Loucy (cell line): Measurements from ENCODE around the gene HDX.

Experiments
- H2AFZ ChIP-seq: fragments of 200-600 bp; sonication (generic); 2 replicates; pipeline ENCODE4 v1.6.0; 2016; ENCODE audit warnings: antibody characterized with exemption, mild to moderate bottlenecking, low read length, moderate library complexity
- H3F3A ChIP-seq: fragments of 200-600 bp; 2 replicates; pipeline ENCODE4 v1.6.0; 2016; ENCODE audit warnings: antibody characterized with exemption, low read depth, mild to moderate bottlenecking
- H3K27me3 ChIP-seq: fragments of 200-600 bp; sonication (generic); 2 replicates; pipeline ENCODE4 v1.6.1; 2014; ENCODE audit warnings: low read length, mild to moderate bottlenecking; ENCODE audit not compliant: insufficient read depth, poor library complexity, severe bottlenecking
- H3K36me3 ChIP-seq: fragments of 200-600 bp; sonication (generic); 2 replicates; pipeline ENCODE4 v1.6.1; 2016; ENCODE audit warnings: low read length; ENCODE audit not compliant: insufficient read depth
- H3K4me1 ChIP-seq: fragments of 200-600 bp; sonication (generic); 2 replicates; pipeline ENCODE4 v1.5.1; 2014; ENCODE audit warnings: low read length, mild to moderate bottlenecking; ENCODE audit not compliant: insufficient read depth, poor library complexity, severe bottlenecking
- H3K4me2 ChIP-seq: fragments of 200-600 bp; sonication (generic); 2 replicates; pipeline ENCODE4 v1.6.0; 2014; ENCODE audit warnings: antibody characterized with exemption, low read length, low read depth, mild to moderate bottlenecking; ENCODE audit not compliant: poor library complexity, severe bottlenecking
- H3K4me3 ChIP-seq: fragments of 200-600 bp; sonication (generic); 2 replicates; pipeline ENCODE4 v1.5.1; 2014; ENCODE audit warnings: low read length, mild to moderate bottlenecking, mixed read lengths; ENCODE audit not compliant: poor library complexity, severe bottlenecking
- H3K79me2 ChIP-seq: fragments of 200-600 bp; sonication (generic); 2 replicates; pipeline ENCODE4 v1.6.1; 2014; ENCODE audit warnings: low read length; ENCODE audit not compliant: insufficient read depth
- H3K9ac ChIP-seq: fragments of 200-600 bp; sonication (generic); 2 replicates; pipeline ENCODE4 v1.6.0; 2014; ENCODE audit warnings: mild to moderate bottlenecking, low read depth, low read length, moderate library complexity; ENCODE audit not compliant: poor library complexity, severe bottlenecking
- H3K9me2 ChIP-seq: fragments of 200-600 bp; sonication (generic); replicated peaks from 2 replicates; pipeline ENCODE4 v1.6.1; 2016; ENCODE audit warnings: low read depth, low read length, mixed read lengths
- H3K9me3 ChIP-seq: fragments of 200-600 bp; sonication (generic); 2 replicates; pipeline ENCODE4 v1.6.1; 2014; ENCODE audit warnings: mild to moderate bottlenecking, antibody characterized with exemption, low read length, low read depth; ENCODE audit not compliant: insufficient read depth
- H4K20me1 ChIP-seq: fragments of 200-600 bp; sonication (generic); 2 replicates; pipeline ENCODE4 v1.6.0; 2014; ENCODE audit warnings: antibody characterized with exemption, low read length, mild to moderate bottlenecking; ENCODE audit not compliant: insufficient read depth, poor library complexity, severe bottlenecking
- EZH2phosphoT487 ChIP-seq: fragments of 200-600 bp; IDR thresholded peaks from 2 replicates; pipeline ENCODE4 v1.6.1; 2018; ENCODE audit warnings: antibody characterized with exemption, mild to moderate bottlenecking, moderate library complexity, borderline replicate concordance
- TF ChIP-seq, protein P1 (sequence below): fragments of 200-600 bp; sonication (generic); conservative IDR thresholded peaks from 2 replicates; pipeline ENCODE4 v1.5.1; 2014; ENCODE audit warnings: mild to moderate bottlenecking, antibody characterized with exemption, low read length

HDX gene

DNA sequence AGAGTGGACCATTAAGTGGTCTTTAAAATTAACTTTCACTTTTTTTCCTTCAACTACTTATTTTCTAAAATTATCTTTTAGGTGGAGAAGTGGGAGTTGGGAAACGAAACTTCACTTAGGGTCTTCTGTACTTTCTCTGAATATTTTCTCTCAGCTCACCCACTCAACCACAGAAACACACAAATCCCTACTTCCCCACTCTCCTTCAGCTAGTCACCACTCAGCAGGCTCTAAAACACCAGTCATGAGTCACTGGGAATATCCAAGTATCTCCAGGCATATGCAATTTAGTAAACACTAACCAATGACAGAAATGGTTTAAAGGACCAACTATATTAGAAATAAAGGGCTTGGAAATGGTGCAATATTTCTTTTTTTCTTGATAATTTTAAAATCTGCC, 161.3 kb downstream of the HDX start:
- no peak overlapping the region for H3K4me2 ChIP-seq
- H2AFZ ChIP-seq, result no peak overlapping the region
- no peaks in the 10 kb centered on the region for H4K20me1 ChIP-seq
- no peak overlapping the region for H3K9ac ChIP-seq
- TF ChIP-seq, protein P1, sequence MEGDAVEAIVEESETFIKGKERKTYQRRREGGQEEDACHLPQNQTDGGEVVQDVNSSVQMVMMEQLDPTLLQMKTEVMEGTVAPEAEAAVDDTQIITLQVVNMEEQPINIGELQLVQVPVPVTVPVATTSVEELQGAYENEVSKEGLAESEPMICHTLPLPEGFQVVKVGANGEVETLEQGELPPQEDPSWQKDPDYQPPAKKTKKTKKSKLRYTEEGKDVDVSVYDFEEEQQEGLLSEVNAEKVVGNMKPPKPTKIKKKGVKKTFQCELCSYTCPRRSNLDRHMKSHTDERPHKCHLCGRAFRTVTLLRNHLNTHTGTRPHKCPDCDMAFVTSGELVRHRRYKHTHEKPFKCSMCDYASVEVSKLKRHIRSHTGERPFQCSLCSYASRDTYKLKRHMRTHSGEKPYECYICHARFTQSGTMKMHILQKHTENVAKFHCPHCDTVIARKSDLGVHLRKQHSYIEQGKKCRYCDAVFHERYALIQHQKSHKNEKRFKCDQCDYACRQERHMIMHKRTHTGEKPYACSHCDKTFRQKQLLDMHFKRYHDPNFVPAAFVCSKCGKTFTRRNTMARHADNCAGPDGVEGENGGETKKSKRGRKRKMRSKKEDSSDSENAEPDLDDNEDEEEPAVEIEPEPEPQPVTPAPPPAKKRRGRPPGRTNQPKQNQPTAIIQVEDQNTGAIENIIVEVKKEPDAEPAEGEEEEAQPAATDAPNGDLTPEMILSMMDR, result no peak
- TF ChIP-seq EZH2phosphoT487, result no peak
- no peaks in the 10 kb centered on the region for H3K9me2 ChIP-seq
- no peaks in the 10 kb centered on the region for H3F3A ChIP-seq
- no peaks in the 10 kb centered on the region for H3K4me1 ChIP-seq
- no peak overlapping the region for H3K4me3 ChIP-seq
- H3K36me3 ChIP-seq, result no peaks in the 10 kb centered on the region
- H3K9me3 ChIP-seq, result no peaks in the 10 kb centered on the region
- no peaks in the 10 kb centered on the region for H3K27me3 ChIP-seq
- H3K79me2 ChIP-seq, result no peaks in the 10 kb centered on the region

DNA sequence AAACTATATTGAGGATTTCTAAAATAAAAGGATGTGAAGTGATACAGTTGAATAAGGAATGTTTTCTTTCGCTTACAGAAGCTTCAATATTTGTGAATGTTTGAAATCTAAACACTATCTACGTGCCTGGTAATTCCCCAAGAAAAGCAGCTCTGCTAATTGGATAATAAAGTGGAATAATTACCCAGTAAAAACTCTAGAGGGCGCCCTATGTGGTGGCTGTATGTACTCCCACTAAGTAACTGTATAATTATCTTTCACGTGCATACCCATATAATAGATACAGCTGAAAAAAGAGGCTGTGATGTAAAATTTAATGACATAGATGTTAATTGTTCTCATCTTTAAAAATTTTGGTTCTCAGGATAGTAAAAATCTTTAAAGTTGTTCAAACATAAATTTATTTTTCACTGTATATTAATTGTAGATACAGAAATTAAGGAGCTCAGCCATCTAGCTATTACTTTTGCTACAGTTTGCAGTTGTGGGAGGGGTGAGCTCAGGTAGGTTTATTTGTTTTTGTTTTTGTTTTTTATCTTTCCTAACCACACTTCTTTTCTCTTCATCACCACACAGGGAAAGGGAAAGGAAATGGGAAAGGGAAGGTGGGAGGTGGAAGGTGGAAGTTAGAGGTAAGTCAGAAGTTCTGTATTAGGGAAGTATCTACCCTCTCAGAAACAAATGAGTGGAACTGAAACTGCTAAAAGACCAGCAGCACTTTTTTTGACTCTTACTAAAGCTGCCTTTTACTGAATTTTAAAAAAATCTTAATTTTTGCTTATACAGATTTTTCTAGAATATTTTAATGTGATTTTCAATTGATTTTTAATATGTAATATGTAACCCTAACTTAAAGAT, 162.5 kb downstream of the HDX start:
- H3K9ac ChIP-seq, result no peak overlapping the region
- no peak overlapping the region for H2AFZ ChIP-seq
- H3K4me1 ChIP-seq, result no peaks in the 10 kb centered on the region
- H3K27me3 ChIP-seq, result no peaks in the 10 kb centered on the region
- no peaks in the 10 kb centered on the region for H3K9me3 ChIP-seq
- no peaks in the 10 kb centered on the region for H3K9me2 ChIP-seq
- TF ChIP-seq EZH2phosphoT487, result no peak
- TF ChIP-seq, protein P1, result peak; percentile 60
- H4K20me1 ChIP-seq, result no peaks in the 10 kb centered on the region
- no peak overlapping the region for H3K4me2 ChIP-seq
- H3K4me3 ChIP-seq, result no peak overlapping the region
- no peaks in the 10 kb centered on the region for H3F3A ChIP-seq
- no peaks in the 10 kb centered on the region for H3K79me2 ChIP-seq
- H3K36me3 ChIP-seq, result no peaks in the 10 kb centered on the region

DNA sequence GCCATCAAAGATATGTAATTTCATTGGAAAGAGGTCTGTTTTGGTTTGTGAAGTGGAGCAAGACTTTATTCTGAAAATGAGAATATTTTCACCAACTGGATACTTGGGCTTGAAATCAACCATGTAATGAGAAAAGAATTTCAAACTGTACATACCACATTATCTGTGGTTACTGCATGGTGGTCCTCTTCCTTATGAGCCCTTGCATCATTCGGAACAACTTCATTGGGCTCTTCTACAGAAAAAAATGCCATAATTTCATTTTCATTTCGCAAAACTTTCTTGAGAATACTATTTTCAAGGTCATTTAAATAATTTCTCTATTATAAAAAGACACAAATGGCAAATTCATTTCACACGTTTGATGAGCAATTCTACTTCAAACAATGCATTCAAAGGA, 165.6 kb downstream of the HDX start:
- H3K4me1 ChIP-seq, result no peaks in the 10 kb centered on the region
- TF ChIP-seq, protein P1, result no peak
- TF ChIP-seq EZH2phosphoT487, result no peak
- H3K9me2 ChIP-seq, result no peaks in the 10 kb centered on the region
- no peaks in the 10 kb centered on the region for H3K9me3 ChIP-seq
- H3K9ac ChIP-seq, result no peak overlapping the region
- H4K20me1 ChIP-seq, result no peaks in the 10 kb centered on the region
- H3K27me3 ChIP-seq, result no peaks in the 10 kb centered on the region
- H3K4me3 ChIP-seq, result no peak overlapping the region
- H3K36me3 ChIP-seq, result no peaks in the 10 kb centered on the region
- H3F3A ChIP-seq, result no peaks in the 10 kb centered on the region
- H3K4me2 ChIP-seq, result no peak overlapping the region
- no peak overlapping the region for H2AFZ ChIP-seq
- H3K79me2 ChIP-seq, result no peaks in the 10 kb centered on the region
